HG02938 (cell line): ENCODE data around the gene GDA.

Source experiments
- ATAC-seq: cut with Tn5 transposase; IDR thresholded peaks from one replicate; pipeline ENCODE4 v1.9.1; 2021; ENCODE audit warnings: mild to moderate bottlenecking, moderate library complexity; ENCODE audit not compliant: unreplicated experiment

The GDA gene

GRCh38 chr9:72150127-72150526 is 887 bp downstream of the GDA start:
- ATAC-seq = no peak

- ATAC-seq = no peak
Observed at GRCh38 chr9:72150661-72151060, 1.4 kb downstream of the GDA start.

GRCh38 chr9:72151104-72151503 is 1.9 kb downstream of the GDA start:
- ATAC-seq = no peak

GRCh38 chr9:72154468-72155285 is 5.4 kb downstream of the GDA start:
- ATAC-seq = peak; percentile 93

GRCh38 chr9:72155301-72155700 is 6.1 kb downstream of the GDA start:
- no peak for ATAC-seq

GRCh38 chr9:72156586-72156985 is 7.3 kb downstream of the GDA start:
- no peak for ATAC-seq

- no peak for ATAC-seq
Observed at GRCh38 chr9:72158680-72159079, 9.4 kb downstream of the GDA start.

GRCh38 chr9:72160446-72161123 is 11.3 kb downstream of the GDA start:
- no peak for ATAC-seq

- ATAC-seq = no peak
Observed at GRCh38 chr9:72165326-72165725, 16.1 kb downstream of the GDA start.

- ATAC-seq = no peak
Observed at GRCh38 chr9:72165821-72166547, 16.7 kb downstream of the GDA start.

- no peak for ATAC-seq
Observed at GRCh38 chr9:72168075-72168474, 18.8 kb downstream of the GDA start.

- no peak for ATAC-seq
Observed at GRCh38 chr9:72169178-72169577, 19.9 kb downstream of the GDA start.

GRCh38 chr9:72173080-72173479 is 23.8 kb downstream of the GDA start:
- ATAC-seq = no peak

GRCh38 chr9:72185561-72185960 is 36.3 kb downstream of the GDA start:
- no peak for ATAC-seq

- ATAC-seq = no peak
Observed at GRCh38 chr9:72187121-72187695, 38.0 kb downstream of the GDA start.

- ATAC-seq = no peak
Observed at GRCh38 chr9:72188232-72188631, 39.0 kb downstream of the GDA start.

- ATAC-seq = peak; percentile 96
Observed at GRCh38 chr9:72193478-72193881, 44.2 kb downstream of the GDA start.

GRCh38 chr9:72199238-72199637 is 50.0 kb downstream of the GDA start:
- ATAC-seq = no peak

- no peak for ATAC-seq
Observed at GRCh38 chr9:72200452-72200851, 51.2 kb downstream of the GDA start.

GRCh38 chr9:72202009-72202408 is 52.8 kb downstream of the GDA start:
- no peak for ATAC-seq

GRCh38 chr9:72203205-72203803 is 54.1 kb downstream of the GDA start:
- ATAC-seq = peak; percentile 47
